NCI-H187 treated with DMSO at 0.1 percent for 48 hours (cell line): ENCODE data around the gene SYTL3.

Source experiments
- DNase-seq: peaks from one replicate; lab custom pipeline; 2025; lab: John Stamatoyannopoulos, UW

Gene SYTL3

GRCh38 chr6:158722176-158722729 lies 72.4 kb downstream of the SYTL3 start:
- no peak for DNase-seq

GRCh38 chr6:158725704-158726103 lies 75.8 kb downstream of the SYTL3 start:
- DNase-seq, result no peak

GRCh38 chr6:158729906-158730540 lies 80.2 kb downstream of the SYTL3 start:
- DNase-seq, result no peak

- DNase-seq, result no peak
Measured at GRCh38 chr6:158730541-158730907, 80.7 kb downstream of the SYTL3 start.

- no peak for DNase-seq
Measured at GRCh38 chr6:158735009-158735408, 85.2 kb downstream of the SYTL3 start.

- no peak for DNase-seq
Measured at GRCh38 chr6:158737082-158737709, 87.3 kb downstream of the SYTL3 start.

GRCh38 chr6:158737710-158738615 lies 88.1 kb downstream of the SYTL3 start:
- no peak for DNase-seq

- no peak for DNase-seq
Measured at GRCh38 chr6:158739673-158740072, 89.8 kb downstream of the SYTL3 start.

- DNase-seq, result no peak
Measured at GRCh38 chr6:158743033-158743651, 93.3 kb downstream of the SYTL3 start.

GRCh38 chr6:158744986-158745430 lies 95.2 kb downstream of the SYTL3 start:
- no peak for DNase-seq

- no peak for DNase-seq
Measured at GRCh38 chr6:158751224-158751623, 101.4 kb downstream of the SYTL3 start.

GRCh38 chr6:158751921-158752320 lies 102.1 kb downstream of the SYTL3 start:
- DNase-seq, result no peak

GRCh38 chr6:158752613-158753012 lies 102.8 kb downstream of the SYTL3 start:
- no peak for DNase-seq

- DNase-seq, result no peak
Measured at GRCh38 chr6:158753811-158754210, 104.0 kb downstream of the SYTL3 start.

- no peak for DNase-seq
Measured at GRCh38 chr6:158754738-158755137, 104.9 kb downstream of the SYTL3 start.

- no peak for DNase-seq
Measured at GRCh38 chr6:158755636-158756035, 105.8 kb downstream of the SYTL3 start.

- no peak for DNase-seq
Measured at GRCh38 chr6:158756126-158756525, 106.3 kb downstream of the SYTL3 start.

GRCh38 chr6:158756977-158757752 lies 107.3 kb downstream of the SYTL3 start:
- DNase-seq, result no peak

GRCh38 chr6:158757753-158758090 lies 107.9 kb downstream of the SYTL3 start:
- DNase-seq, result no peak

- no peak for DNase-seq
Measured at GRCh38 chr6:158758451-158758860, 108.6 kb downstream of the SYTL3 start.

- DNase-seq, result no peak
Measured at GRCh38 chr6:158758941-158759479, 109.2 kb downstream of the SYTL3 start.
